Vagina (tissue), 2 donors: ENCODE results near the gene ANXA11.
"Not testable (repeated sequence)": the region's sequence is repeated elsewhere in the genome, so short reads cannot be mapped to it uniquely, and the experiment has no call there.

Source experiments
- CTCF ChIP-seq, 3 experiments: fragments of 450-650 bp in 2 of 3; fragments of 200-600 bp in 1 of 3; sonication (generic) in 1 of 3; IDR thresholded peaks; one replicate each; pipeline ENCODE4 v1.5.1; 2017 to 2019; ENCODE audit warnings: antibody characterized with exemption in 3 of 3, mild to moderate bottlenecking in 2 of 3, moderate library complexity in 2 of 3
- POLR2A ChIP-seq, 2 donors: fragments of 450-650 bp; IDR thresholded peaks; one replicate each; pipeline ENCODE4 v1.6.1; 2017; ENCODE audit warnings: antibody characterized with exemption in 2 of 2, mild to moderate bottlenecking in 2 of 2, moderate library complexity in 2 of 2
- POLR2AphosphoS5 ChIP-seq, 2 donors: sonication (generic); formaldehyde crosslinking; IDR thresholded peaks; one replicate each; pipeline ENCODE4 v1.9.0; 2017; ENCODE audit warnings: antibody characterized with exemption in 2 of 2, mild to moderate bottlenecking in 2 of 2, low read depth in 1 of 2; ENCODE audit not compliant: insufficient read depth in 1 of 2

GRCh38 chr10:80249906-80250305 lies 44.6 kb upstream of the ANXA11 start:
- TF ChIP-seq POLR2A (IDR thresholded peaks at IDR 0.05); CTCF (IDR thresholded peaks at IDR 0.05); POLR2AphosphoS5 (IDR thresholded peaks at IDR 0.05; ENCODE audit: insufficient read depth in 1 of 2, low read depth in 1 of 2): not testable (repeated sequence)
